Measurements from ENCODE around the gene PML.
"Not testable (repeated sequence)": the region's sequence is repeated elsewhere in the genome, so short reads cannot be mapped to it uniquely, and the experiment has no call there.

PML gene

DNA sequence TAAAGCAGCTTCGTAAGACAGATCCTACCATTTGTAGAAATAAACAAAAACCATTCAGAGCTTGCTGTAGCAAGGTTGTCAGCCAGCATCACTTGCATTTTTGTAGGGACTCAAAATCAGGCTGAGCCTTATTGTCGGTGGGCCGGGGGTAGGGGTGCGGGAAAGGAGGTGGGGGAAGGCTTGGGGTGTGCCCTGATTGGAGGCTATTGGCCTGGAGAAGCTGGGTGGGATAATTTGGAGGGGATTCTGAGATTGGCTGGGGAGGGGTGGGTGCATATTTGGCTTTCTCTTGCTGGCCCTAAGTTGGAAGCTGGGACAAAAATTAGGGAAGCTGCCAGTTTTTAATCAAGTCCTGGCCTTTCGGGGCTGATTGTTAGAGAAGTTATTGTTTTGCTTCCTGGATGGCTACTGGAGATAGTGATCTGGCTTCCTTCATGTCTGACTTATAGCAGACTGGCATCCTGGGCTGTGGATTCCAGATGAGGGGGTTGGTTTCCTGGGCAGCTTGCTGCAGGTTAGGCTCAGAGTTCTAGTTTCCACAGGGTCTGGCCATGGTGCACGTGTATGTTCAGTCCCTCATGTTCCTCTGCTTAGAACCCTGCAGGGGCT lies 25.3 kb upstream of the PML start:
- Mint-ChIP-seq H3K9me3 (no peaks in the 10 kb centered on the region), H3K27ac (no peak overlapping the region), H3K4me1 (ENCODE audit: low read depth) (peaks cover 29% of the 10 kb centered on the region)

DNA sequence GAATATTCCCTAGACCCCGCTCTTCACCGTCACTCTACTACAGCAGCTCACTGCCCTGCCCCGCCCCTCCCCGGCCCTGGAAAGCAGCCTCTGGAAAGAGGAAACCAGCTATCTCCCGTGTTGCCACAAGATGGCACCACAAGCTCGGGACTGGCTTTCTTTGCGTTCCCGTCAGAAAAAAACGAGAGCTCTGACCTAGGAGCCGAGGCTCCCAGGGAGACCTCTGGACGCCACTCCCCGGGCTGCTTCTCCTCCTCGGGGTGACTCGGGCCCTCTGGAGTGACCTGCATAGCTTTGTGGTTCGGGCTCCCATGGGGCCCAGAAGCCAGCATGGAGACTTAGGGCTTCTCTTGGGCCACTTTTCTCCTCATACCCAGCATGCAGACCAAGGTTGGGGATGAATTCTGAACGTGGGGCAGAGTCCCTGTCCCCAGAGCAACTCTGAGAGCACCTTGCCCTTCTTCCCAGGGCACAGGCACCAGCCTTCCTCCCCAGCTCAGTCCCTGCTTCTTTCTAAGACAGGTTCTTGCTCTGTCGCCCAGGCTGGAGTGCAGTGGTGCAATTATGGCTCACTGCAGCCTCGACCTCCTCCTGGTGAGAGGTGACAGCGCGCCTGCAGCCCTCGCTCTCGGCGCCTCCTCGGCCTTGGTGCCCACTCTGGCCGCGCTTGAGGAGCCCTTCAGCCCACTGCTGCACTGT lies 21.4 kb upstream of the PML start:
- no peaks in the 10 kb centered on the region for H3K9me3 Mint-ChIP-seq
- H3K27ac Mint-ChIP-seq, result no peak overlapping the region
- no peak overlapping the region for H3K4me3 Mint-ChIP-seq
- H3K27me3 Mint-ChIP-seq, result peaks cover 22% of the 10 kb centered on the region
- peaks cover 5% of the 10 kb centered on the region for H3K36me3 Mint-ChIP-seq (ENCODE audit: low read depth)
- H3K4me1 Mint-ChIP-seq (ENCODE audit: low read depth), result peaks cover 29% of the 10 kb centered on the region

More for the DNA sequence above, 25.3 kb upstream of the PML start:
- no peak overlapping the region for H3K4me3 Mint-ChIP-seq
- H3K27me3 Mint-ChIP-seq, result peaks cover 2% of the 10 kb centered on the region
- H3K36me3 Mint-ChIP-seq (ENCODE audit: low read depth), result no peaks in the 10 kb centered on the region

DNA sequence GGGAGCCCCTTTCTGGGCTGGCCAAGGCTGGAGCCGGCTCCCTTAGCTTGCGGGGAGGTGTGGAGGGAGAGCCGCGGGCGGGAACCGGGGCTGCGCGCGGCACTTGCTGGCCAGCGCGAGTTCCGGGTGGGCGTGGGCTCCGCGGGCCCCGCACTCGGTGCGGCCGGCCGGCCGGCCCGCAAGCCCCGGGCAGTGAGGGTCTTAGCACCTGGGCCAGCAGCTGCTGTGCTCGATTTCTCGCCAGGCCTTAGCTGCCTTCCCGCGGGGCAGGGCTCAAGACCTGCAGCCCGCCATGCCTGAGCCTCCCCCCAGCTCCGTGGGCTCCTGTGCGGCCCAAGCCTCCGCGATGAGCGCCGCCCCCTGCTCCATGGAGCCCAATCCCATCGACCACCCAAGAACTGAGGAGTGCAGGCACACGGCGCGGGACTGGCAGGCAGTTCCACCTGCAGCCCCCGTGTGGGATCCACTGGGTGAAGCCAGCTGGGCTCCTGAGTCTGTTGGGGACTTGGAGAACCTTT lies 20.8 kb upstream of the PML start:
- H3K4me3 Mint-ChIP-seq; H3K36me3 Mint-ChIP-seq (ENCODE audit: low read depth); H3K27ac Mint-ChIP-seq; H3K9me3 Mint-ChIP-seq: not testable (repeated sequence)
- Mint-ChIP-seq H3K4me1 (ENCODE audit: low read depth) (peaks cover 29% of the 10 kb centered on the region), H3K27me3 (peaks cover 22% of the 10 kb centered on the region)

DNA sequence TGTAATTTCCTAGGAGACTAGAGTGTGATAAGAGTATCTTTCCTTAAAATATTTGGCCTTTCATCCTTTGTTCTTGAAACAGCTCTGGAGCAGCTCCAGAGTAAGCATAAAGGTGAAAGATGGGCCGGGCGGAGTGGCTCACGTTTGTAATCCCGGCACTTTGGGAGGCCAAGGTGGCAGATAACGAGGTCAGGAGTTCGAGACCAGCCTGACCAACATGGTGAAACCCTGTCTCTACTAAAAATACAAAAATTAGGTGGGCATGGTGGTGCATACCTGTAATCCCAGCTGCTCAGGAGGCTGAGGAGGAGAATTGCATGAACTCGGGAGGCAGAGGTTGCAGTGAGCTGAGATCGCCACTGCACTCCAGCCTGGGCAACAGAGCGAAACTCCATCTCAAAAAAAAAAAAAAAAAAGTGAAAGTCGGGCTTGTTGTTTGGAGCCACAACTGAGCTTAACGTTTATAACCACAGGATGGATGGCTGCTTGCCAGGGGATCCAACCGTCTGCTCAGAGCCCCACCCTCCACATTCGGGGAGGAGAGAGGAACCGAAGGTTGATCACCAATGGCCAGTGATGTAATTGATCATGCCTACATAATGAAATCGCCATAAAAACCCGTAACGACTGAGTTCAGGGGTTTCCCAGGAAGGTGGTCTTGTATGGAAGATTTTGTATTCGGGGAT lies 18.9 kb upstream of the PML start:
- Mint-ChIP-seq H3K4me1 (ENCODE audit: low read depth) (peaks cover 36% of the 10 kb centered on the region), H3K4me3 (peak overlapping the region; percentile 30), H3K27me3 (peaks cover 22% of the 10 kb centered on the region)
- H3K9me3 Mint-ChIP-seq; H3K27ac Mint-ChIP-seq; H3K36me3 Mint-ChIP-seq (ENCODE audit: low read depth): not testable (repeated sequence)

DNA sequence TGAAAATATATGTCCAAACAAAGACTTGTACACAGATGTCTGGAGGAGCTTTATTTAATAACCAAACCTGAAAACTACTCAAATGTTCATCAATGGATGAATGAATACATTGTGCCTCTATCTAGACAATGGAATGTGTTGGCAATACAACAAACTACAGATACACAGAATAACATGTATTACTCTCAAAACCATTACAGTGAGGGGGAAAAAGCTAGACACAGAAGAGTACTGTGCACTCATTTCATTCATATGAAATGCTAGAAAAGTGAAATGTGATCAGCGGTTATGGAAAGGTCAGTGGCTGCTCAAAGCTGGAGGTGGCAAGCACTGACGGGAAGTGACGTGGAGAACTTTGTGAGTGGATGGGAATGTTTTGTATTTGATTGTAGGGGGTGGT lies 15.6 kb upstream of the PML start:
- H3K9me3 Mint-ChIP-seq, result no peaks in the 10 kb centered on the region
- H3K4me3 Mint-ChIP-seq, result no peak overlapping the region
- H3K27me3 Mint-ChIP-seq, result peaks cover 22% of the 10 kb centered on the region
- H3K36me3 Mint-ChIP-seq (ENCODE audit: low read depth), result peaks cover 5% of the 10 kb centered on the region
- peaks cover 60% of the 10 kb centered on the region for H3K4me1 Mint-ChIP-seq (ENCODE audit: low read depth)
- H3K27ac Mint-ChIP-seq, result no peak overlapping the region

DNA sequence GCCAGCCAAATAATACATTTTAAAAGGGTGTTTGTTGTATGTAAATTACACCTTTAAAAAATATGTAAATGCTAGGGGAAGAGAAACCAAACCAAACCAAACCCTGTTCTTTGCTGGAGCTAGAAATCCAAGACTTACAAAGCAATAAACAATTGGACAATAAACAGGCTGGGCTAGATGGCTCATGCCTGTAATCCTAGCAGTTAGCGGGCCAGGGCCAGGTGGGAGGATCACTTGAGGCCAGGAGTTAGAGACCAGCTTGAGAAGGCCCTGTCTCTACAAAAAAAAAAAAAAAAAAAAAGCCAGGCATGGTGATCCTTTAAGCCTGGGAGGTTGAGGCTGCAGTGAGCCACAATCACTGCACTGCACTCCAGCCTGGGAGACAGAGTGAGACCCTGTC lies 14.9 kb upstream of the PML start:
- Mint-ChIP-seq H3K36me3 (ENCODE audit: low read depth) (peaks cover 5% of the 10 kb centered on the region), H3K9me3 (no peaks in the 10 kb centered on the region), H3K4me3 (no peak overlapping the region), H3K4me1 (ENCODE audit: low read depth) (peaks cover 62% of the 10 kb centered on the region), H3K27me3 (peaks cover 17% of the 10 kb centered on the region), H3K27ac (no peak overlapping the region)

DNA sequence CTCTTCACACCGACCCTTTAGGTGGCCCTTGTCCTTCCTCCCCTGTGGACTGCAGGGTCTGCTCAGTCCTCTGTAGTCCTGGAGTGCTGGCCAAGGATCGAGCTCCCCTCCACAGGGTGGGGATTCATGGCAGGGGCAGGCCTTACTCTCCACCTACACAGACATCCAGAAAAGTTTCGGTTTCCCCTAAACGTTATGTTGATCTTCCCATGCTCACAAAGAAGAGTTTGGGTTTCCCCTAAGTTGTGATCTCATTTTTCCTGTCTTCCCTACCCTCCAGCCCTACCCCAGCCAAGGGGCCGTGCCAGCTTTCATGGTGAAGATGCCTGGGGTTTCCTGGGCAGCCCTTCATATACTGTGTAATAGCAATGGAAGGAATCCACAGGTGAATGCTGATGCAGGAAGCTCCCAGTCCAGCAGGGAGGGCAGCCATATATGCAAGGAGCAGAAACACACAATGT lies 12.7 kb upstream of the PML start:
- H3K27ac Mint-ChIP-seq, result peak overlapping the region; percentile 84
- no peaks in the 10 kb centered on the region for H3K9me3 Mint-ChIP-seq
- peak overlapping the region; percentile 49 for H3K4me3 Mint-ChIP-seq
- peaks cover 46% of the 10 kb centered on the region for H3K4me1 Mint-ChIP-seq (ENCODE audit: low read depth)
- H3K36me3 Mint-ChIP-seq (ENCODE audit: low read depth), result no peaks in the 10 kb centered on the region
- H3K27me3 Mint-ChIP-seq, result no peaks in the 10 kb centered on the region

DNA sequence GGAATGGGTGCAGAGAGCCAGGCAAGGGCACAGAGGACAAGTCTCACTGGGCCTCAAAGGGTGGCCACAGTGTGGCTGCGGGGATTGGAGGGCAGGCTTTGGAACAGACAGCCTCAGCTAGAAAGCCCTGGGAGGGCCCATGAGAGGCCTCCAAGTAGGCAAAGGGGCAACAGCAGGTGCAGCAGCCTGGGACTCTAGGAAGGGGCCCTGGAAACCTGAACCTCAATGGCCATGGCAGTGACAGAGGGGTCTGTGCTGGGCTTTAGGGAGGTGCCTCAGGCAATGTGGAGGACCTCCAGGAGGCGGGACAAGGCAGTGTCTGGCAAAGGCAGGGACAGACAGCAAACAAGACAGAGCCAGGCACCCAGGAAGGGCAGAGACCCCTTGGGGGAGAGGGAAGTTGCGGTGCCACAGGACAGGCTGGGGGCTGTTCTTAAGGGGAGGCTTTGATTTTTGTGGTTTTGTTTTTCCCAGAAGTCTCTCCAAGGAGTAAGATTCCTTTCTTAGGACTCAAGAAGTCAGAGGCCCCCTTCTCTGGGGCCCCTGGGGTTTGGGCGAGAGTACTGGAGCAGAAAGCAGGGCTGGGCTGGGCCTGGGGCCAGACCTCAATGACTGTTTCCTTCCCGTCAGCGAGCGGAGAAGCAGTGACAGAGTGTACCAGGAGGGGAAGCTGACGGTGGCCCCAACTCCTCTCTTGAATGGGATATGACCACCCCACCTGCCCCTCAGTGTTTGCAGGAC lies 12.1 kb upstream of the PML start:
- Mint-ChIP-seq H3K4me1 (ENCODE audit: low read depth) (peaks cover 47% of the 10 kb centered on the region), H3K36me3 (ENCODE audit: low read depth) (no peaks in the 10 kb centered on the region), H3K9me3 (no peaks in the 10 kb centered on the region), H3K27ac (peak overlapping the region; percentile 84), H3K4me3 (peak overlapping the region; percentile 49), H3K27me3 (no peaks in the 10 kb centered on the region)

DNA sequence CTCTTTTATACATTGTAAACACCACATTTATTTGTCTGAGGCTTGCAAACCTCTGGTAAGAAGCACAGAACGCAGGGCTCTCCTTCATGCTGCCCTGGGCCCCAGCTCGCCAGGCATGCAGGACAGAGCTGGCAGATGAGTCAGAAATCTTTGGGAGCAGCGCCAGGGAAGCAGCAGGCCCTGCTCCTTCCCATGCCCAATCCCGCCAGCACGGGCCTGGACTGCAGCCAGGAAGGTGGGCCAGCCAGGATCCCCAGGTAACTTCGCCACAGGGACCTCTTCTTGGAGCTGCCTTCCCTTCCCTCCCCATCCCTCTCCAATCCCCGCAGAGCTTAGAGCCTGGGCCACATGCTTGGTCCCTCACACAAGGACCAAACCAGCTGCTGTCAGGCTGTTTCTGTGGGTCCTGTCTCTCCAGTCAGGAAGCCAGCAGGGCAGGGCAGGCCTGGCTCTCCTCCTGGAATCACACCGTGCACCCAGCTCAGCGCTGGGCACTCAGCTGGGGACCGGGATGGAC lies 11.2 kb upstream of the PML start:
- no peaks in the 10 kb centered on the region for H3K9me3 Mint-ChIP-seq
- H3K4me3 Mint-ChIP-seq, result no peak overlapping the region
- H3K4me1 Mint-ChIP-seq (ENCODE audit: low read depth), result peaks cover 54% of the 10 kb centered on the region
- H3K27me3 Mint-ChIP-seq, result no peaks in the 10 kb centered on the region
- no peaks in the 10 kb centered on the region for H3K36me3 Mint-ChIP-seq (ENCODE audit: low read depth)
- H3K27ac Mint-ChIP-seq, result peak overlapping the region; percentile 84

DNA sequence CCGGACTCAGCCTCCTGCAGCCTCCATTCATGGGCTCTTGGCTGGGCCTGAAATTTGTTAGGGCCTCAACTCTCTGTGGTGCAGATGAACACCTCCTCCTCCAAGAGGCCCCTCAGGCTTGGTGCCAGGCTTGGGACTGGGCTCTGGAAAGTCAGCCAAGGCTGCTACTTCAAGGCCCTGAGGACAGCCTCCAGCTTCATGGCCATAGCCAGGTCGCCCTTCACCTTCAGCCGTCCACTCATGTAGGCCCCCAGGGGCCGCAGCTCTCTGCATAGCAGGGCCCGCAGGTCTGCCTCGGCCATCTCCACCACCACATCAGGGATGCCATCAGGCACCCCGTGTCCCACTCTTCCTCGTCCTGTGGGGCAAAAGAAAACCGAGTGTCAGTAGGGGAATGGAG lies 10.7 kb upstream of the PML start:
- Mint-ChIP-seq H3K4me1 (ENCODE audit: low read depth) (peaks cover 54% of the 10 kb centered on the region), H3K4me3 (no peak overlapping the region), H3K27me3 (no peaks in the 10 kb centered on the region), H3K36me3 (ENCODE audit: low read depth) (no peaks in the 10 kb centered on the region), H3K27ac (no peak overlapping the region), H3K9me3 (no peaks in the 10 kb centered on the region)

DNA sequence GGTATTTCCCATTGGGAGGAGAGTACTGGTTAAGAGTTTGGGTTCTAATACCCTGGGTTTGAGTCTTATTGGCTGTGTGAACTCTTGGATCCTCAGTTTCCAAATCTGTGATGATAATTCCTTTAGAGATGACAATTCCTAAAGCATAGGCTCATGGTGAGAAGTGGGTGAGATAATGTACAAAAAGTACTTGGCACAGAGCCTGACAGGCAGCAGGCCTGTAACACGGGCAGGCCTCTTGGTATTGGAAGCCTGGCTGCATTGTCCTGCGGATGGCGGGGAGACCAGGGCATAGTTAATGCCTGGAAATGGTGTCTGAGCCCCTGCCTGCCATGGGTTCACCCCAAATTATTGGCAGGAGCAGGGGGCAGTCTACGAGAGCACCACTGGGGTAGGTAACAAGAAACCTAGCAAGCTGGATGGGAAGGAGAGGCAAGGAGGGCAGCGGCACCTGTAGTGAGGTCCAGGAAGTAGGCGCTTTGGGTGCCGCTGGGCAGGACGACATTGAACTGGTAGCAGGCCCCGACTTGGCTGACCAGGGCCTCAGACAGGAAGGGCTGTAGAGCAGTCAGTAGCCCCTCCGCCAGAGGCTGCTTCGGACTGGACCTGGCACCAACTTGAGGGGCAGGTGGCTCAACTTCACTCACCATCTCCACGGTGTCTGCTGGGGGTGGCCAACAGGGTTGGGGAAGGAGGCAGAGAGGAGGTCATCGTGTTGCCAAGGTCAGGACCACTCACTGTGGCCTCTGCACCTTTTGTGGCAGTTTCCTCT lies 10.1 kb upstream of the PML start:
- no peaks in the 10 kb centered on the region for H3K36me3 Mint-ChIP-seq (ENCODE audit: low read depth)

DNA sequence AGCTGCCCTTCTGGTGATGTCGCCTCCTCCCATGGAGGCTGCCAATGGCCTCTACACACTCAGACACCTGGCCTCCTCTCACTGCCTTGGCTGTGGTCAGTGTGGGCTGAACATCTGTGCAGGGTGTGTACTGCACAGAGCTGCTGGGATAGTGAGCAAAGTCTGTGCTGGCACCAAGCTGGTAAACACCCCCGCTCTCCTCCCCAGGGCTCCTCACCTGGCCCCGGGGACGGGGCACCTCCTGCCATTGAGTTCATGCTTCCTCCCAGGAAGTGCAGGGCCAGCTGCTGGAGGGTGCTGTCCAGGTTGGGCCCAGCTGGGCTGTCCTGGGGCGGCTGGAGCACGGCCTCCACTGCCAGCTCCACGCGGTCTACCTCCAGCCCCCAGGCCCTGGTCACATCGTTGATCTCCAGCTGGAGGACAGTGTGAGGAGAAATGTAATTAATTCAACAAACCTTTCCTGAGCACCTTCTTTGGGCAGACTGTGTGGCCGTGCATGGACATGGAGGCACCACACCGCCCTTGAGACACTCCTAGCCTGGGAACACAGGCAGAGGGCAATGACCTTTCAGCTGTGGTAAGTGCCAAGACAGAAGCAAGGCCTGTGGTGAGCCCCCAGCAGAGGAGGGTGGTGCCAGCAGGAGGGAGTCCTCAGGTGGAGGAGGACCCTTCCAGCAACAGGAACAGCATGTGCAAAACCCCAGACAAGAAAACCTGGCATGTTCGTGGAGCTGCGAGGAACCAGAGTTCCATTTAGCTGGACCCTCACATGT lies 9.2 kb upstream of the PML start:
- no peak overlapping the region for H3K4me3 Mint-ChIP-seq
- peaks cover 50% of the 10 kb centered on the region for H3K4me1 Mint-ChIP-seq (ENCODE audit: low read depth)
- H3K27me3 Mint-ChIP-seq, result no peaks in the 10 kb centered on the region
- H3K27ac Mint-ChIP-seq, result peak overlapping the region; percentile 11
- no peaks in the 10 kb centered on the region for H3K9me3 Mint-ChIP-seq
- H3K36me3 Mint-ChIP-seq (ENCODE audit: low read depth), result no peaks in the 10 kb centered on the region

More for the DNA sequence above, 10.1 kb upstream of the PML start:
- Mint-ChIP-seq H3K4me1 (ENCODE audit: low read depth) (peaks cover 51% of the 10 kb centered on the region), H3K27ac (peak overlapping the region; percentile 60), H3K9me3 (no peaks in the 10 kb centered on the region), H3K27me3 (no peaks in the 10 kb centered on the region), H3K4me3 (no peak overlapping the region)

DNA sequence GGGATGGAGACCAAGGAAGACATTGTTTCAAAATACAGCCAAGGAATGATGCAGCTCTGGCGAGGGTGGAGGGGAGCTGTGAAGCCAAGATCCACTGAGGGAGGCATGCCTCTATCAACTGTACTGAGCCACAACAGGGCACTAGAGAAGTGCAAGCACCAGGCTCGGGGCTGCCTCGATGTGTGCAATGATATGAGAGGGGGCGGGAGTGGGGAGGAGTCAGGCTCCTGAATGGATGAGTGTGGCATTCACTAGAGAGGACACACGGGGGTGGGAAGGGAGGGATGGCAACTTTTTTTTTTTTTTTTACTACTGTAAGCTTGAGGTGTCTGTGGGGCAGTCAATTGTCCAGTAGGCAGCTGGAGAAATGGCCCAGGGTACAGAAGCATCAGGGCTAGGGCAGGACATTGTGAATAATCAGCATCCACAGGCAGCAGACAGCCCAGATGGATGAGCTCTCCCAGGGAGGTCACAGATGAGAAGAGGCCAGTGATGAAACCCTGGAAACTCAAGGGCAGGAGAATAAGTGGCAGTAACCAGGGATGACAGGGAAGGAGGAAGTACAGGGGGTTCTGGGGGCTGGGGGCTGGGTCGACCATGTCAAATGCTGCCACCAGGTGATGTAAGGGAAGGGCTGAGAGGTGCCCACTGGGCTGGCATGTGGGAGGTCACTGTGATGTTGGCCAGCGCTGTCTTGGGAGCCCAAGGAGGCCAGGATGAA lies 8.3 kb upstream of the PML start:
- no peaks in the 10 kb centered on the region for H3K27me3 Mint-ChIP-seq
- H3K4me1 Mint-ChIP-seq (ENCODE audit: low read depth), result peaks cover 46% of the 10 kb centered on the region
- no peak overlapping the region for H3K4me3 Mint-ChIP-seq
- peak overlapping the region; percentile 9 for H3K27ac Mint-ChIP-seq
- no peaks in the 10 kb centered on the region for H3K9me3 Mint-ChIP-seq
- no peaks in the 10 kb centered on the region for H3K36me3 Mint-ChIP-seq (ENCODE audit: low read depth)
